ENCODE measurements around the gene MPO. TPM values are rescaled to one million over a fixed set of nuclear protein-coding genes. Genes with fewer than 3 reads are reported as not detected.

The MPO gene
- total and polyA plus RNA-seq, 4 donors = 0.14 to 221 (median 0.52) TPM

GRCh38 chr17:58329035-58329809 lies 48.5 kb upstream of the MPO start:
- DNase-seq (ENCODE audit: low spot score) = peak; percentile 68
- peak overlapping the region; percentile 54 to 69 for H3K27ac ChIP-seq (ENCODE audit: low read depth in 1 of 2, low read length in 2 of 2)
- H3K9ac ChIP-seq (ENCODE audit: low read depth in 1 of 2, low read length in 2 of 2) = peak overlapping the region in 1 of 2 donors; percentile 32
- H3K36me3 ChIP-seq (ENCODE audit: control insufficient read depth in 4 of 4, insufficient read depth in 3 of 4, low read depth in 1 of 4, low read length in 3 of 4) = no peaks in the 10 kb centered on the region
- TF ChIP-seq MAX (IDR thresholded peaks at IDR 0.05) = no peak
- TF ChIP-seq, protein P1, sequence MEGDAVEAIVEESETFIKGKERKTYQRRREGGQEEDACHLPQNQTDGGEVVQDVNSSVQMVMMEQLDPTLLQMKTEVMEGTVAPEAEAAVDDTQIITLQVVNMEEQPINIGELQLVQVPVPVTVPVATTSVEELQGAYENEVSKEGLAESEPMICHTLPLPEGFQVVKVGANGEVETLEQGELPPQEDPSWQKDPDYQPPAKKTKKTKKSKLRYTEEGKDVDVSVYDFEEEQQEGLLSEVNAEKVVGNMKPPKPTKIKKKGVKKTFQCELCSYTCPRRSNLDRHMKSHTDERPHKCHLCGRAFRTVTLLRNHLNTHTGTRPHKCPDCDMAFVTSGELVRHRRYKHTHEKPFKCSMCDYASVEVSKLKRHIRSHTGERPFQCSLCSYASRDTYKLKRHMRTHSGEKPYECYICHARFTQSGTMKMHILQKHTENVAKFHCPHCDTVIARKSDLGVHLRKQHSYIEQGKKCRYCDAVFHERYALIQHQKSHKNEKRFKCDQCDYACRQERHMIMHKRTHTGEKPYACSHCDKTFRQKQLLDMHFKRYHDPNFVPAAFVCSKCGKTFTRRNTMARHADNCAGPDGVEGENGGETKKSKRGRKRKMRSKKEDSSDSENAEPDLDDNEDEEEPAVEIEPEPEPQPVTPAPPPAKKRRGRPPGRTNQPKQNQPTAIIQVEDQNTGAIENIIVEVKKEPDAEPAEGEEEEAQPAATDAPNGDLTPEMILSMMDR (IDR thresholded peaks at IDR 0.05; ENCODE audit: low read depth, low read length, missing input control) = peak; percentile 15
- TF ChIP-seq RAD21 (IDR thresholded peaks at IDR 0.05) = peak; percentile 22 to 30
- no peak overlapping the region for H3K4me3 ChIP-seq (ENCODE audit: low read depth in 1 of 3, low read length in 3 of 3)
- H3K9me3 ChIP-seq (ENCODE audit: control insufficient read depth in 4 of 4, low read length in 3 of 4) = no peaks in the 10 kb centered on the region
- WGBS = 46% methylated on average over 16 of the region's 16 CpGs
- H3K4me1 ChIP-seq (ENCODE audit: control insufficient read depth in 4 of 4, insufficient read depth in 4 of 4, low read length in 3 of 4) = peaks cover under 1 to 11% (median 8%) of the 10 kb centered on the region in 4 donors
- H3K27me3 ChIP-seq (ENCODE audit: control insufficient read depth in 4 of 4, insufficient read depth in 4 of 4, low read length in 3 of 4) = no peaks in the 10 kb centered on the region

DNA sequence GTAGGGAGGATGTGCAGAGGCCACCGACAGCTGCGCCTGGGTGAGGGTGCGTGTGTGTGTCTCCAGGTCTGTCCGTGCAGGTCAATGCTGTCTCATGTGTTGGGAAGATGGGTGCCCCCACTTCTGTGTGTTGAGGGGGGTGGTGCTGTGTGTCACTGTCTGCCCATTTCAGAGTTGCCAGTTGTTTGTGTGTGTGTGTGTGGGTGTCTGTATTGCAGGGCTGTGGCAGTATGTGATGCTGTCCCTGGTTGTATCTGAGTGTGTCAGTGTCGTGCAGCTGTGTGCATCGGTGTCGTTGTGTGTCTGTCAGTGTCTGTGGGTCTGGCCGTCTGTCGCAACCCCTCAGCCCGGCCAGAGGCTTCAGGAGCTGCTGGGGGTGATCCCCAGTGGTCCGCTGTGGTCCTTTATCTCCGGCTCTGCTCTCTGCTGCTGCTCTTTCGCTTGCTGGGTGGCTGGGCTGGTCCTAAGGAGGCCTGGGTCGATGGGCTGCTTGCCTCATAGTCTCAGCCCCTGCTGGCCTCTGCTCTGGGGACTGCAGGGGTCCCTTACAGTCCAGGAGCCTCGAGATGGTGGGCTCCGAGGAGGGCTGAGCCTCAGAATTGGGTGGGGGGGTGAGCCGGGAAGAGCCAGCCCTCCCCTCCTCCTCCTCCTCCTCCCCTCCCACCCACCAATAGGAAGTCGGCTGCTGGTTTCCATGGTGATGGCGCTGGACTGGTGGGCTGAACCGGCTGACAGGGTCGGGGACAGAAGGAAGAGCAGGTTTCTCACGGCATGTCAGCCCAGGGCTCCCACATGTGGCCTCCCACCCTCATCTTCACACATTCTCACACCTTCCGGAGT lies 47.7 kb upstream of the MPO start, which contains the start of gene TSPOAP1:
TSPOAP1 (minus strand) TSS at position 601 of the 840 bp plus-strand sequence. CDS start 875 bp downstream, outside the sequence.
- DNase-seq (ENCODE audit: low spot score) = peak; percentile 54
- peaks cover 2 to 16% (median 13%) of the 10 kb centered on the region in 4 donors for H3K4me1 ChIP-seq (ENCODE audit: control insufficient read depth in 4 of 4, insufficient read depth in 4 of 4, low read length in 3 of 4)
- H3K9ac ChIP-seq (ENCODE audit: low read depth in 1 of 2, low read length in 2 of 2) = peak within 1 kb of the TSS in 1 of 2 donors; percentile 32
- no peak within 1 kb of the TSS for H3K4me3 ChIP-seq (ENCODE audit: low read depth in 1 of 3, low read length in 3 of 3)
- no peaks in the 10 kb centered on the region for H3K9me3 ChIP-seq (ENCODE audit: control insufficient read depth in 4 of 4, low read length in 3 of 4)
- peak within 1 kb of the TSS; percentile 54 to 69 for H3K27ac ChIP-seq (ENCODE audit: low read depth in 1 of 2, low read length in 2 of 2)
- WGBS = 32% methylated on average over 23 of the region's 23 CpGs
- H3K27me3 ChIP-seq (ENCODE audit: control insufficient read depth in 4 of 4, insufficient read depth in 4 of 4, low read length in 3 of 4) = no peaks in the 10 kb centered on the region
- TF ChIP-seq TAF1 (conservative IDR thresholded peaks at IDR 0.05) (no peak), SP1 (IDR thresholded peaks at IDR 0.05) (no peak), GABPA (IDR thresholded peaks at IDR 0.05 in 1 of 2, conservative IDR thresholded peaks at IDR 0.05 in 1 of 2) (no peak), JUND (IDR thresholded peaks at IDR 0.05) (no peak), EGR1 (IDR thresholded peaks at IDR 0.05; ENCODE audit: low read depth in 2 of 2) (no peak), NR2F2 (IDR thresholded peaks at IDR 0.05) (no peak), RAD21 (IDR thresholded peaks at IDR 0.05) (no peak), MAX (IDR thresholded peaks at IDR 0.05) (no peak), RXRA (IDR thresholded peaks at IDR 0.05) (no peak)
- TF ChIP-seq, protein P2, sequence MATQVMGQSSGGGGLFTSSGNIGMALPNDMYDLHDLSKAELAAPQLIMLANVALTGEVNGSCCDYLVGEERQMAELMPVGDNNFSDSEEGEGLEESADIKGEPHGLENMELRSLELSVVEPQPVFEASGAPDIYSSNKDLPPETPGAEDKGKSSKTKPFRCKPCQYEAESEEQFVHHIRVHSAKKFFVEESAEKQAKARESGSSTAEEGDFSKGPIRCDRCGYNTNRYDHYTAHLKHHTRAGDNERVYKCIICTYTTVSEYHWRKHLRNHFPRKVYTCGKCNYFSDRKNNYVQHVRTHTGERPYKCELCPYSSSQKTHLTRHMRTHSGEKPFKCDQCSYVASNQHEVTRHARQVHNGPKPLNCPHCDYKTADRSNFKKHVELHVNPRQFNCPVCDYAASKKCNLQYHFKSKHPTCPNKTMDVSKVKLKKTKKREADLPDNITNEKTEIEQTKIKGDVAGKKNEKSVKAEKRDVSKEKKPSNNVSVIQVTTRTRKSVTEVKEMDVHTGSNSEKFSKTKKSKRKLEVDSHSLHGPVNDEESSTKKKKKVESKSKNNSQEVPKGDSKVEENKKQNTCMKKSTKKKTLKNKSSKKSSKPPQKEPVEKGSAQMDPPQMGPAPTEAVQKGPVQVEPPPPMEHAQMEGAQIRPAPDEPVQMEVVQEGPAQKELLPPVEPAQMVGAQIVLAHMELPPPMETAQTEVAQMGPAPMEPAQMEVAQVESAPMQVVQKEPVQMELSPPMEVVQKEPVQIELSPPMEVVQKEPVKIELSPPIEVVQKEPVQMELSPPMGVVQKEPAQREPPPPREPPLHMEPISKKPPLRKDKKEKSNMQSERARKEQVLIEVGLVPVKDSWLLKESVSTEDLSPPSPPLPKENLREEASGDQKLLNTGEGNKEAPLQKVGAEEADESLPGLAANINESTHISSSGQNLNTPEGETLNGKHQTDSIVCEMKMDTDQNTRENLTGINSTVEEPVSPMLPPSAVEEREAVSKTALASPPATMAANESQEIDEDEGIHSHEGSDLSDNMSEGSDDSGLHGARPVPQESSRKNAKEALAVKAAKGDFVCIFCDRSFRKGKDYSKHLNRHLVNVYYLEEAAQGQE (IDR thresholded peaks at IDR 0.05) = no peak
- TF ChIP-seq, protein P3, sequence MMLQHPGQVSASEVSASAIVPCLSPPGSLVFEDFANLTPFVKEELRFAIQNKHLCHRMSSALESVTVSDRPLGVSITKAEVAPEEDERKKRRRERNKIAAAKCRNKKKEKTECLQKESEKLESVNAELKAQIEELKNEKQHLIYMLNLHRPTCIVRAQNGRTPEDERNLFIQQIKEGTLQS (IDR thresholded peaks at IDR 0.05) = no peak
- TF ChIP-seq, protein P1 (IDR thresholded peaks at IDR 0.05; ENCODE audit: low read depth, low read length, missing input control) = no peak
- no peaks in the 10 kb centered on the region for H3K36me3 ChIP-seq (ENCODE audit: control insufficient read depth in 4 of 4, insufficient read depth in 3 of 4, low read depth in 1 of 4, low read length in 3 of 4)

Data from liver (tissue), 9 donors.